ENCODE data around the gene FLNB. TPM values are rescaled to one million over a fixed set of nuclear protein-coding genes. Genes with fewer than 3 reads are reported as not detected.

Gene FLNB
- polyA plus RNA-seq, 3 donors = 0.47 to 4.0 (median 2.1) TPM

- Mint-ChIP-seq H3K36me3 (peaks cover 59 to 73% of the 10 kb centered on the region in 2 donors), H3K4me3 (no peak overlapping the region), H3K9me3 (no peaks in the 10 kb centered on the region), H3K27me3 (ENCODE audit: low read depth in 3 of 3) (peaks cover 0 to 1% (median 0%) of the 10 kb centered on the region in 3 donors), H3K4me1 (no peaks in the 10 kb centered on the region), H3K27ac (peak overlapping the region in 1 of 7 donors; percentile 13)
- H2AFZ ChIP-seq (ENCODE audit: insufficient read depth, low read depth, low read length, poor library complexity, severe bottlenecking) = no peak overlapping the region
- TF ChIP-seq, protein P1, sequence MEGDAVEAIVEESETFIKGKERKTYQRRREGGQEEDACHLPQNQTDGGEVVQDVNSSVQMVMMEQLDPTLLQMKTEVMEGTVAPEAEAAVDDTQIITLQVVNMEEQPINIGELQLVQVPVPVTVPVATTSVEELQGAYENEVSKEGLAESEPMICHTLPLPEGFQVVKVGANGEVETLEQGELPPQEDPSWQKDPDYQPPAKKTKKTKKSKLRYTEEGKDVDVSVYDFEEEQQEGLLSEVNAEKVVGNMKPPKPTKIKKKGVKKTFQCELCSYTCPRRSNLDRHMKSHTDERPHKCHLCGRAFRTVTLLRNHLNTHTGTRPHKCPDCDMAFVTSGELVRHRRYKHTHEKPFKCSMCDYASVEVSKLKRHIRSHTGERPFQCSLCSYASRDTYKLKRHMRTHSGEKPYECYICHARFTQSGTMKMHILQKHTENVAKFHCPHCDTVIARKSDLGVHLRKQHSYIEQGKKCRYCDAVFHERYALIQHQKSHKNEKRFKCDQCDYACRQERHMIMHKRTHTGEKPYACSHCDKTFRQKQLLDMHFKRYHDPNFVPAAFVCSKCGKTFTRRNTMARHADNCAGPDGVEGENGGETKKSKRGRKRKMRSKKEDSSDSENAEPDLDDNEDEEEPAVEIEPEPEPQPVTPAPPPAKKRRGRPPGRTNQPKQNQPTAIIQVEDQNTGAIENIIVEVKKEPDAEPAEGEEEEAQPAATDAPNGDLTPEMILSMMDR (IDR thresholded peaks at IDR 0.05) = no peak
- no peak overlapping the region for H3K4me3 ChIP-seq (replicated peaks in 1 of 3; ENCODE audit: low read depth in 2 of 3, low read length in 3 of 3)
- intact Hi-C loops (cut with micrococcal nuclease) = loop anchor here in 1 of 2 donors (10.0 kb wide), 1 partner anchor 154 kb away; no protein-coding TSS in a partner anchor
- no peak overlapping the region for H3K4me2 ChIP-seq (replicated peaks; ENCODE audit: extremely low read depth, low read length, poor library complexity, severe bottlenecking)
- H3K4me1 ChIP-seq (ENCODE audit: control insufficient read depth in 1 of 2, insufficient read depth in 2 of 2, low read length in 2 of 2) = no peaks in the 10 kb centered on the region
- no peak overlapping the region for H3K9ac ChIP-seq (ENCODE audit: insufficient read depth, low read length, poor library complexity, severe bottlenecking)
- H3K27me3 ChIP-seq (ENCODE audit: control insufficient read depth in 2 of 2, insufficient read depth in 2 of 2, low read length in 2 of 2) = no peaks in the 10 kb centered on the region
- no peak overlapping the region for H3K27ac ChIP-seq (ENCODE audit: low read depth in 1 of 2, low read length in 2 of 2)
- no peaks in the 10 kb centered on the region for H4K20me1 ChIP-seq (ENCODE audit: insufficient read depth, low read length)
- 90% methylated on average over 6 of the region's 7 CpGs for WGBS (ENCODE audit: insufficient coverage)
- no peaks in the 10 kb centered on the region for H3K79me2 ChIP-seq (ENCODE audit: insufficient read depth, low read length)
- no peak for DNase-seq
- peaks cover 15 to 60% of the 10 kb centered on the region in 2 donors for H3K36me3 ChIP-seq (replicated peaks in 1 of 2; ENCODE audit: control insufficient read depth in 1 of 2, insufficient read depth in 2 of 2, low read length in 2 of 2)
- H3K9me3 ChIP-seq (replicated peaks in 1 of 2; ENCODE audit: control insufficient read depth in 1 of 2, insufficient read depth in 1 of 2, low read length in 2 of 2) = no peaks in the 10 kb centered on the region
Observed at GRCh38 chr3:58168498-58168897, 160.3 kb downstream of the FLNB start.

DNA sequence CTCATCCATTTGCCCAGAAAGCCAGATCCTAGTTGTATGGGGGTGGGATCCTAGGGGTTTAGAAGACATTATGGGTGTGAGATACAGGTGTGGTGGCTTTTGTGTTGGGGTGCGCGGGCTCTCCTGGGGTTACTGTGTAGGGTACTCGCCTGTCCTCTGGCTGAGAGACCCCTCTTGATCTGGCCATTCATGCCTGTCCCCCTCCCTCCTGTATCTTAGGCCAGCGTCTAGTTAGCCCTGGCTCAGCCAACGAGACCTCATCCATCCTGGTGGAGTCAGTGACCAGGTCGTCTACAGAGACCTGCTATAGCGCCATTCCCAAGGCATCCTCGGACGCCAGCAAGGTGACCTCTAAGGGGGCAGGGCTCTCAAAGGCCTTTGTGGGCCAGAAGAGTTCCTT lies 161.1 kb downstream of the FLNB start:
- no peak overlapping the region for H3K27ac ChIP-seq (ENCODE audit: low read depth in 1 of 2, low read length in 2 of 2)
- H3K79me2 ChIP-seq (ENCODE audit: insufficient read depth, low read length) = no peaks in the 10 kb centered on the region
- peaks cover 7 to 51% of the 10 kb centered on the region in 2 donors for H3K36me3 ChIP-seq (replicated peaks in 1 of 2; ENCODE audit: control insufficient read depth in 1 of 2, insufficient read depth in 2 of 2, low read length in 2 of 2)
- H3K9me3 ChIP-seq (replicated peaks in 1 of 2; ENCODE audit: control insufficient read depth in 1 of 2, insufficient read depth in 1 of 2, low read length in 2 of 2) = no peaks in the 10 kb centered on the region
- peaks cover 0 to 3% (median 0%) of the 10 kb centered on the region in 3 donors for H3K27me3 Mint-ChIP-seq (ENCODE audit: low read depth in 3 of 3)
- H3K9me3 Mint-ChIP-seq = no peaks in the 10 kb centered on the region
- intact Hi-C loops (cut with micrococcal nuclease) = loop anchor here in 1 of 2 donors (10.0 kb wide), 1 partner anchor 155 kb away; no protein-coding TSS in a partner anchor
- H3K27me3 ChIP-seq (ENCODE audit: control insufficient read depth in 2 of 2, insufficient read depth in 2 of 2, low read length in 2 of 2) = no peaks in the 10 kb centered on the region
- no peaks in the 10 kb centered on the region for H3K4me1 Mint-ChIP-seq
- TF ChIP-seq, protein P1 (IDR thresholded peaks at IDR 0.05) = no peak
- H3K4me2 ChIP-seq (replicated peaks; ENCODE audit: extremely low read depth, low read length, poor library complexity, severe bottlenecking) = no peak overlapping the region
- H3K27ac Mint-ChIP-seq = no peak overlapping the region
- H4K20me1 ChIP-seq (ENCODE audit: insufficient read depth, low read length) = no peaks in the 10 kb centered on the region
- no peak overlapping the region for H3K4me3 Mint-ChIP-seq
- DNase-seq = no peak
- 98% methylated on average over 6 of the region's 9 CpGs for WGBS (ENCODE audit: insufficient coverage)
- no peaks in the 10 kb centered on the region for H3K4me1 ChIP-seq (ENCODE audit: control insufficient read depth in 1 of 2, insufficient read depth in 2 of 2, low read length in 2 of 2)
- H2AFZ ChIP-seq (ENCODE audit: insufficient read depth, low read depth, low read length, poor library complexity, severe bottlenecking) = no peak overlapping the region
- peaks cover 51 to 64% of the 10 kb centered on the region in 2 donors for H3K36me3 Mint-ChIP-seq
- H3K9ac ChIP-seq (ENCODE audit: insufficient read depth, low read length, poor library complexity, severe bottlenecking) = no peak overlapping the region
- no peak overlapping the region for H3K4me3 ChIP-seq (replicated peaks in 1 of 3; ENCODE audit: low read depth in 2 of 3, low read length in 3 of 3)
